HEK293T (cell line): Measurements from ENCODE around the gene TRPC3.

Source experiments
- CTCF ChIA-PET: fragments of 350-600 bp; formaldehyde crosslinking; extraction: SDS; loops from one replicate; lab custom pipeline; 2021; ENCODE audit warnings: antibody characterized with exemption, inconsistent platforms; lab: Yijun Ruan, JAX
- POLR2A ChIA-PET: fragments of 350-600 bp; formaldehyde crosslinking; extraction: SDS; loops from one replicate; lab custom pipeline; 2020; ENCODE audit warnings: antibody characterized with exemption, inconsistent platforms; lab: Yijun Ruan, JAX
- DNase-seq: peaks from one replicate; pipeline ENCODE4 v3.0.0; 2012; ENCODE audit warnings: mixed read lengths; ENCODE audit errors: extremely low spot score
- ARNT ChIP-seq: fragments of 450-650 bp; IDR thresholded peaks from 2 replicates; pipeline ENCODE4 v1.6.1; 2017; ENCODE audit warnings: mild to moderate bottlenecking
- BHLHE40 ChIP-seq: fragments of 450-650 bp; IDR thresholded peaks from 2 replicates; pipeline ENCODE4 v1.6.1; 2016; ENCODE audit warnings: mild to moderate bottlenecking, moderate library complexity, borderline replicate concordance
- CTBP1 ChIP-seq: fragments of 450-650 bp; IDR thresholded peaks from 2 replicates; pipeline ENCODE4 v1.6.1; 2016; ENCODE audit warnings: borderline replicate concordance
- ELF4 ChIP-seq: fragments of 450-650 bp; IDR thresholded peaks from 2 replicates; pipeline ENCODE4 v1.6.1; 2017; ENCODE audit warnings: antibody characterized with exemption
- FOXA1 ChIP-seq: fragments of 450-650 bp; IDR thresholded peaks from 2 replicates; pipeline ENCODE4 v1.6.1; 2016; ENCODE audit warnings: mild to moderate bottlenecking
- FOXK2 ChIP-seq: fragments of 450-650 bp; IDR thresholded peaks from 2 replicates; pipeline ENCODE4 v1.6.1; 2016; ENCODE audit warnings: mild to moderate bottlenecking
- FOXM1 ChIP-seq: fragments of 450-650 bp; IDR thresholded peaks from 2 replicates; pipeline ENCODE4 v1.6.1; 2017; ENCODE audit warnings: mild to moderate bottlenecking, borderline replicate concordance
- HDGF ChIP-seq: fragments of 450-650 bp; IDR thresholded peaks from 2 replicates; pipeline ENCODE4 v1.6.1; 2017; ENCODE audit warnings: antibody characterized with exemption, borderline replicate concordance
- L3MBTL2 ChIP-seq: fragments of 450-650 bp; conservative IDR thresholded peaks from 2 replicates; pipeline ENCODE4 v1.6.1; 2016; ENCODE audit warnings: mild to moderate bottlenecking
- LEF1 ChIP-seq: fragments of 450-650 bp; IDR thresholded peaks from 2 replicates; pipeline ENCODE4 v1.6.1; 2017; ENCODE audit warnings: mild to moderate bottlenecking, borderline replicate concordance
- NFRKB ChIP-seq: fragments of 450-650 bp; IDR thresholded peaks from 2 replicates; pipeline ENCODE4 v1.6.1; 2016; ENCODE audit warnings: mild to moderate bottlenecking, moderate library complexity
- SP1 ChIP-seq: fragments of 450-650 bp; IDR thresholded peaks from 2 replicates; pipeline ENCODE4 v1.6.1; 2017
- SUZ12 ChIP-seq: fragments of 450-650 bp; IDR thresholded peaks from 2 replicates; pipeline ENCODE4 v1.6.1; 2016; ENCODE audit warnings: mild to moderate bottlenecking
- TARDBP ChIP-seq: fragments of 450-650 bp; IDR thresholded peaks from 2 replicates; pipeline ENCODE4 v1.6.1; 2016
- ZNF384 ChIP-seq: fragments of 450-650 bp; IDR thresholded peaks from 2 replicates; pipeline ENCODE4 v1.6.1; 2016
- TF ChIP-seq, protein P1 (sequence below): fragments of 450-650 bp; IDR thresholded peaks from 2 replicates; pipeline ENCODE4 v1.6.1; 2016

The TRPC3 gene

DNA sequence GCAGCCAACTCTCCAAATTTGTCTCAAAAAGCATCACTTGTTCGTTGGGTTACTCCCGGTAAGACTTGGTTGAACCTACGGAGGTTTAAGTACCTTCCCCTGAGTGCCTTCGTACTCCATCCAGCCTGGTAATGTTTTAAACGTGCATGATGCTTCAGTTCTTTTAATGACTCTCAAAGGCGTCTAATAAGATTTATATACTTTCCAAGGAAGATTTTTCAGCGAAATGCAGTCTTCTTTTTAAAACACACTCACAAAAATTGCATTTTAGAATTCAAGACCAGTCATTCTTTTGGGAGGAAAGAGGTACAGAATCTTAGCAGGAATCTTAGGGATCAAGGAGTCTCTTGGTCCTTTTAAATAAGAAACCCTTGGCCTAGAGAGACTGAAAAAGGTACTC lies 430 bp upstream of the TRPC3 start:
- ChIA-PET CTCF (no interaction called here), POLR2A (no interaction called here)
- DNase-seq: no peak
- TF ChIP-seq FOXA1 (no peak), ARNT (no peak), FOXM1 (no peak), CTBP1 (no peak), HDGF (no peak), L3MBTL2 (no peak), BHLHE40 (no peak), SP1 (no peak), SUZ12 (no peak), LEF1 (no peak), TARDBP (no peak), ELF4 (no peak), FOXK2 (no peak), ZNF384 (no peak), NFRKB (no peak)
- TF ChIP-seq, protein P1, sequence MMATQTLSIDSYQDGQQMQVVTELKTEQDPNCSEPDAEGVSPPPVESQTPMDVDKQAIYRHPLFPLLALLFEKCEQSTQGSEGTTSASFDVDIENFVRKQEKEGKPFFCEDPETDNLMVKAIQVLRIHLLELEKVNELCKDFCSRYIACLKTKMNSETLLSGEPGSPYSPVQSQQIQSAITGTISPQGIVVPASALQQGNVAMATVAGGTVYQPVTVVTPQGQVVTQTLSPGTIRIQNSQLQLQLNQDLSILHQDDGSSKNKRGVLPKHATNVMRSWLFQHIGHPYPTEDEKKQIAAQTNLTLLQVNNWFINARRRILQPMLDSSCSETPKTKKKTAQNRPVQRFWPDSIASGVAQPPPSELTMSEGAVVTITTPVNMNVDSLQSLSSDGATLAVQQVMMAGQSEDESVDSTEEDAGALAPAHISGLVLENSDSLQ: no peak

DNA sequence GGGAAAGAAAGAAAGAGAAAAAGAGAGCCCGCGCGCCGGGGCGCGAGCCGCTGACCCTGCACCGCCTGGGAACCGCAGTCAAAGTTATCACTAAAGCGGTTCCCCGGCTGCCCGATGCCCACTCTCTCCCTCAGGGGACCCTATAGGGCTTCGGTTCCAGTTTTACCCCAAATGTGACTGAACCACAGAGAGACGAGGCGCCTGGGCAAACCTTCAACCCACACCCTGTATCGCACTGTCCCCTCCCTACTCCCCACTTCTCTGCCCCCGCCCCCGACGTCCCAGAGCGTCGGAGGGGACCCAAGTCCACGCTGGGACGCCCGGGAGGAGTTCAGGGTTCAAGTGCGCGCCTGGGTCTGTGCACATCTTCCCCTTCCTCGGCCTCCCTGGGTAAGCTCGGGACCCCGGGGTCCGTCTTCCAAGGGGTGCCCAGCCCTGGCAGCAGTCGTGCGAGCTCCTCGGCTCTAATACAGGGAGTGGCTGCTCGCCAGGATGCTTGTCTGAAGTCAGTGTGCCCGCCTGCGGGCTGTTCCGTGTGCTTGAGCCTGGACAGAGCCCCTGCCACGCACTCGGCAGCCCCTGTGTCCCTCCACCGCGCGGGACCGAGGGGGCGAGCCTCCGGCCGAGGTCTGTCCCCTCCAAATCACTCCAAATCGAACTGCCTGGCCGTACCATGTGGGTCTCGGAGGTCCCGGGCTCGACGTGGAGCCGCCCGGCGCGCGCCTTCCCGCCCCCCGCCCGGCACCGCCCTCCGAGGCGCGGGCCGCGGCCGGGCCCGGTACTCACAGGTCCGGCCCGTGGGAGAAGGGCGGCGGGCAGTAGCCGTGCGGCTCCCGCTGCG lies 960 bp downstream of the TRPC3 start:
- POLR2A ChIA-PET: interaction anchor here (0.7 kb wide), 1 partner anchor 11 kb away, joined by 3 read pairs; no protein-coding TSS in a partner anchor
- CTCF ChIA-PET: interaction anchor here (1.2 to 1.5 kb wide), 3 partner anchors 10 to 81 kb away, joined by 3 to 4 read pairs (median 4); partner anchors contain the start of gene BBS7
- DNase-seq: peak; percentile 58
- TF ChIP-seq, protein P1: no peak
- TF ChIP-seq CTBP1: peak; percentile 3; the same call in 1 of the 2 replicates

DNA sequence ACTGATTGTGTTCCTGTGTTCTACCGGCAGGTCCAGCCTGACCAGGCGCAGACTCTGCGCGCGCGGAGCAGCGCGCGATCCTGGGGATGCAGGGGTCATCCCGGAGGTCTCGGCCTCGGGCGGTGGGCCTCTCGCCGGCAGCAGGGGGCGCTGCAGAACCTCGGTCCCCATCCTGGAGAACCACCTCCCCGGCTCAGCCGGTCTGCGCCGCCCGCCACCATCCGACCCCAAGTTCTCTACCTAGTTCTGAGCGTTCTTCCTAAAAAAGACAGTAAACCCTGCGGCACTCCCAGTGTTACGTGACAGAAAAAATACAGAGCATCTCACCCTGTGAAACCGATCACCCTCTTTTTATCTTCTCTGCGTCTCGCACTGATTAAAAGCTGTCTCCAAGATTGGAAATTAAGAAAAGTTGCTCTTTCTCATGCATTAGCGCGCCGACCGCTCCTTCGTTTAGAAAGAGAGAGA lies 1.6 kb downstream of the TRPC3 start:
- TF ChIP-seq ARNT (no peak), L3MBTL2 (0 out of 2 replicates have a peak, but pooled peaks have one; percentile 5), SUZ12 (no peak)
- ChIA-PET POLR2A (interaction anchor here (0.7 kb wide), 1 partner anchor 10 kb away, joined by 3 read pairs; no protein-coding TSS in a partner anchor), CTCF (interaction anchor here (1.0 to 1.5 kb wide), 4 partner anchors 10 to 80 kb away, joined by 3 to 4 read pairs (median 4); partner anchors contain the start of gene BBS7)
- peak; percentile 84 for DNase-seq

DNA sequence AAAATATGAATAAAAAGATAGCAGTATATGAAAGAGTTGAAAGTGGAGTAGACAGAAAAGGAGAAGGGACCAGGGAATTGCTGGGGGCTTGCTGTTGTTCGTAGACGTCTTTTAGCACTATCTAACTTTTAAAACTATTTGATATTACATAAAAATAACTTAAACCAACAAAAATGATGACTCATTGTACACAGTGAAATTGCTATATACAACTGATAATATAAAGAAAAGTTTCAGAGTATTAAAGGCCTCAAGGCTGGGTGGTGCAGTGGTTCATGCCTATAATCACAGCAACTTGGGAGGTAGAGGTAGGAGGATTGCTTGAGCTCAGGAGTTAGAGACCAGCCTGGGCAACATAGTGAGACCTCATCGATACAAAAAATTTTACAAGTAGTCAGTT lies 5.2 kb downstream of the TRPC3 start:
- no peak for TF ChIP-seq HDGF
- no peak for TF ChIP-seq FOXK2
- no peak for TF ChIP-seq SP1
- TF ChIP-seq ZNF384: no peak
- TF ChIP-seq, protein P1: no peak
- no peak for TF ChIP-seq FOXM1
- no peak for TF ChIP-seq ARNT
- CTCF ChIA-PET: interaction anchor here (0.6 to 1.3 kb wide), 2 partner anchors 24 to 45 kb away, joined by 3 to 4 read pairs; no protein-coding TSS in a partner anchor
- DNase-seq: no peak
- POLR2A ChIA-PET: no interaction called here

DNA sequence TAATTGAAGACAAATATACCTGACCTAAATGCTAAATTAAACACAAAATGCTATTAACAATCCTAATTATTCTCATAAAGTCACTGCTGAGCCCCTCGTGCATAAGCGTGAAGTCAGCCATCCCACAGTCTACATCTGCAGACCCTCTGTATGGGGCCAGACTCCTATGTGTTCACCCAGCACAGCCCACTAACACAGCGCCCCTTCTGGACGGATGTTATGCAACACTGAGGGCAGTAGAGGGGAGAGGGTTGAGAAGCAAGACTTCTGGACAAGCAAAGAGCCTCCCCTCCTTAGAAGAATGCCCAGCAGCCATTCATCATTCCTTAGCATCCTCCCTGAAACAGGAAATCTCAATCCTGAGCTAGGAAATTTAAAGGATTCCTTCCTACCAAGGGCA lies 7.9 kb downstream of the TRPC3 start:
- POLR2A ChIA-PET: interaction anchor here (2.0 kb wide), 1 partner anchor 74 kb away, joined by 6 read pairs; the partner anchor contains the start of gene BBS7
- TF ChIP-seq ARNT (no peak), FOXM1 (no peak), ZNF384 (no peak), ELF4 (no peak), L3MBTL2 (no peak), FOXK2 (no peak), SUZ12 (no peak), BHLHE40 (no peak), LEF1 (no peak), SP1 (no peak), NFRKB (no peak), TARDBP (no peak), FOXA1 (no peak), CTBP1 (no peak), HDGF (no peak)
- TF ChIP-seq, protein P1: no peak
- DNase-seq: peak; percentile 53
- CTCF ChIA-PET: no interaction called here

DNA sequence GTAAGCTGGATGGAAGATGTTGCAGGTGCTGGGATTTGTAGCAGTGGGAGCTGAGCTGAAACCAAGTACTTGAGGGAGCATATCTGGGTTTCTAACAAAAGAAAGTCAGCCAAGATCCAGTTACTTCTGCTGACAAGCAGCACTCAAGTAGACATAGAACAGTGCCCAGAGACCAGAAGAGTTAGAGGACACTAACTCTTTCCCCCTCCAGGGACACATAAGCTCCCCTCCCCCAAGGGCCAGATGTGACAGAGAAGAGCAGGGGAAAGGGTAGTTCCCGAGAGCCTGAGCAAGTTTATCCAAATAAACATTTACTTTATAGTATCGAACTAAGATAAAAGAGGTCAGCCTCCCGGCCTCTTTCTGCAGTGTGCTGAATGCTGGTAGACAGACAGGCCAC lies 12.2 kb downstream of the TRPC3 start:
- no peak for TF ChIP-seq ARNT
- TF ChIP-seq FOXM1: no peak
- TF ChIP-seq FOXK2: no peak
- TF ChIP-seq FOXA1: no peak
- no peak for TF ChIP-seq SUZ12
- no peak for TF ChIP-seq BHLHE40
- TF ChIP-seq ELF4: no peak
- no peak for TF ChIP-seq LEF1
- TF ChIP-seq ZNF384: no peak
- TF ChIP-seq CTBP1: no peak
- CTCF ChIA-PET: interaction anchor here (0.9 kb wide), 2 partner anchors 10 to 38 kb away, joined by 3 read pairs; no protein-coding TSS in a partner anchor
- POLR2A ChIA-PET: interaction anchor here (1.1 kb wide), 1 partner anchor 11 kb away, joined by 3 read pairs; no protein-coding TSS in a partner anchor
- DNase-seq: peak; percentile 13
